ENCODE data around the gene SAFB.
"Not testable (repeated sequence)": the region's sequence is repeated elsewhere in the genome, so short reads cannot be mapped to it uniquely, and the experiment has no call there.

The SAFB gene

GRCh38 chr19:5595745-5596144, 27.1 kb upstream of the SAFB start:
- DNase-seq: no peak

- no peak for DNase-seq
These were observed 22.1 kb upstream of the SAFB start for GRCh38 chr19:5600797-5601196.

GRCh38 chr19:5603626-5604025, 19.3 kb upstream of the SAFB start:
- no peak for DNase-seq

- no peak for DNase-seq
These were observed 17.5 kb upstream of the SAFB start for GRCh38 chr19:5605362-5605761.

GRCh38 chr19:5607318-5608275, 15.3 kb upstream of the SAFB start:
- DNase-seq: no peak

- no peak for DNase-seq
These were observed 14.6 kb upstream of the SAFB start for GRCh38 chr19:5608291-5608690.

GRCh38 chr19:5608766-5609165, 14.1 kb upstream of the SAFB start:
- not testable (repeated sequence) for DNase-seq

GRCh38 chr19:5609881-5610448, 12.9 kb upstream of the SAFB start:
- DNase-seq: no peak

- DNase-seq: no peak
These were observed 9.7 kb upstream of the SAFB start for GRCh38 chr19:5612891-5613865.

GRCh38 chr19:5615756-5616327, 7.0 kb upstream of the SAFB start:
- no peak for DNase-seq

- DNase-seq: no peak
These were observed 5.8 kb upstream of the SAFB start for GRCh38 chr19:5617080-5617479.

- DNase-seq: no peak
These were observed 4.3 kb upstream of the SAFB start for GRCh38 chr19:5618591-5618990.

- no peak for DNase-seq
These were observed 2.9 kb upstream of the SAFB start for GRCh38 chr19:5619946-5620345.

- no peak for DNase-seq
These were observed 1.5 kb upstream of the SAFB start for GRCh38 chr19:5621311-5621944.

- no peak for DNase-seq
These were observed 878 bp upstream of the SAFB start for GRCh38 chr19:5621945-5622464.

- no peak for DNase-seq
These were observed 624 bp downstream of the SAFB start for GRCh38 chr19:5623397-5624017.

- DNase-seq: no peak
These were observed 1.3 kb downstream of the SAFB start for GRCh38 chr19:5624018-5624663.

GRCh38 chr19:5624741-5625278, 1.9 kb downstream of the SAFB start:
- no peak for DNase-seq

- no peak for DNase-seq
These were observed 2.8 kb downstream of the SAFB start for GRCh38 chr19:5625641-5626040.

GRCh38 chr19:5627395-5627904, 4.6 kb downstream of the SAFB start:
- no peak for DNase-seq

- no peak for DNase-seq
These were observed 5.6 kb downstream of the SAFB start for GRCh38 chr19:5628461-5628860.
